ENCODE measurements around the gene TTC3.

TTC3 gene

GRCh38 chr21:37233551-37234146 is 160.6 kb downstream of the TTC3 start:
- peaks cover 69% of the 10 kb centered on the region for H3K36me3 ChIP-seq (ENCODE audit: low read depth)
- no peaks in the 10 kb centered on the region for H3K4me1 ChIP-seq (ENCODE audit: insufficient read depth, poor library complexity, severe bottlenecking)
- no peak for TF ChIP-seq CTCF (IDR thresholded peaks at IDR 0.05; ENCODE audit: poor library complexity, severe bottlenecking)
- ATAC-seq (ENCODE audit: low read depth) (no peak), DNase-seq (ENCODE audit: low spot score) (no peak)
- no peaks in the 10 kb centered on the region for H3K27me3 ChIP-seq (ENCODE audit: insufficient read depth, poor library complexity, severe bottlenecking)
- no peak overlapping the region for H3K4me3 ChIP-seq (ENCODE audit: severe bottlenecking)
- no peak overlapping the region for H3K27ac ChIP-seq (ENCODE audit: poor library complexity, severe bottlenecking)
- H3K9me3 ChIP-seq (ENCODE audit: severe bottlenecking): no peaks in the 10 kb centered on the region

- no peak overlapping the region for H3K27ac ChIP-seq (ENCODE audit: poor library complexity, severe bottlenecking)
- no peak for ATAC-seq (ENCODE audit: low read depth)
- H3K27me3 ChIP-seq (ENCODE audit: insufficient read depth, poor library complexity, severe bottlenecking): no peaks in the 10 kb centered on the region
- no peak overlapping the region for H3K4me3 ChIP-seq (ENCODE audit: severe bottlenecking)
- H3K9me3 ChIP-seq (ENCODE audit: severe bottlenecking): no peaks in the 10 kb centered on the region
- no peak for TF ChIP-seq CTCF (IDR thresholded peaks at IDR 0.05; ENCODE audit: poor library complexity, severe bottlenecking)
- H3K36me3 ChIP-seq (ENCODE audit: low read depth): peaks cover 59% of the 10 kb centered on the region
- H3K4me1 ChIP-seq (ENCODE audit: insufficient read depth, poor library complexity, severe bottlenecking): no peaks in the 10 kb centered on the region
- DNase-seq (ENCODE audit: low spot score): no peak
Observed at GRCh38 chr21:37237346-37237745, 164.3 kb downstream of the TTC3 start.

GRCh38 chr21:37237764-37238163 is 164.7 kb downstream of the TTC3 start:
- no peaks in the 10 kb centered on the region for H3K4me1 ChIP-seq (ENCODE audit: insufficient read depth, poor library complexity, severe bottlenecking)
- DNase-seq (ENCODE audit: low spot score) (no peak), ATAC-seq (ENCODE audit: low read depth) (no peak)
- H3K27ac ChIP-seq (ENCODE audit: poor library complexity, severe bottlenecking): no peak overlapping the region
- no peak for TF ChIP-seq CTCF (IDR thresholded peaks at IDR 0.05; ENCODE audit: poor library complexity, severe bottlenecking)
- H3K36me3 ChIP-seq (ENCODE audit: low read depth): peaks cover 56% of the 10 kb centered on the region
- no peaks in the 10 kb centered on the region for H3K9me3 ChIP-seq (ENCODE audit: severe bottlenecking)
- no peak overlapping the region for H3K4me3 ChIP-seq (ENCODE audit: severe bottlenecking)
- no peaks in the 10 kb centered on the region for H3K27me3 ChIP-seq (ENCODE audit: insufficient read depth, poor library complexity, severe bottlenecking)

- Histone ChIP-seq H3K9me3 (ENCODE audit: severe bottlenecking) (no peaks in the 10 kb centered on the region), H3K27me3 (ENCODE audit: insufficient read depth, poor library complexity, severe bottlenecking) (no peaks in the 10 kb centered on the region), H3K36me3 (ENCODE audit: low read depth) (peaks cover 51% of the 10 kb centered on the region), H3K27ac (ENCODE audit: poor library complexity, severe bottlenecking) (no peak overlapping the region), H3K4me1 (ENCODE audit: insufficient read depth, poor library complexity, severe bottlenecking) (no peaks in the 10 kb centered on the region), H3K4me3 (ENCODE audit: severe bottlenecking) (no peak overlapping the region)
- ATAC-seq (ENCODE audit: low read depth) (no peak), DNase-seq (ENCODE audit: low spot score) (no peak)
- no peak for TF ChIP-seq CTCF (IDR thresholded peaks at IDR 0.05; ENCODE audit: poor library complexity, severe bottlenecking)
Observed at GRCh38 chr21:37240978-37241377, 167.9 kb downstream of the TTC3 start.

GRCh38 chr21:37241426-37241825 is 168.4 kb downstream of the TTC3 start:
- TF ChIP-seq CTCF (IDR thresholded peaks at IDR 0.05; ENCODE audit: poor library complexity, severe bottlenecking): no peak
- Histone ChIP-seq H3K36me3 (ENCODE audit: low read depth) (peaks cover 46% of the 10 kb centered on the region), H3K27me3 (ENCODE audit: insufficient read depth, poor library complexity, severe bottlenecking) (no peaks in the 10 kb centered on the region), H3K4me1 (ENCODE audit: insufficient read depth, poor library complexity, severe bottlenecking) (no peaks in the 10 kb centered on the region), H3K27ac (ENCODE audit: poor library complexity, severe bottlenecking) (no peak overlapping the region), H3K4me3 (ENCODE audit: severe bottlenecking) (no peak overlapping the region), H3K9me3 (ENCODE audit: severe bottlenecking) (no peaks in the 10 kb centered on the region)
- DNase-seq (ENCODE audit: low spot score) (no peak), ATAC-seq (ENCODE audit: low read depth) (no peak)

Data from RWPE2 (cell line).